ENCODE measurements around the gene LZTR1. TPM values are rescaled to one million over a fixed set of nuclear protein-coding genes. Genes with fewer than 3 reads are reported as not detected.

LZTR1 gene
- total and polyA plus RNA-seq, 4 donors, result 11.3 to 83.9 (median 70.4) TPM

DNA sequence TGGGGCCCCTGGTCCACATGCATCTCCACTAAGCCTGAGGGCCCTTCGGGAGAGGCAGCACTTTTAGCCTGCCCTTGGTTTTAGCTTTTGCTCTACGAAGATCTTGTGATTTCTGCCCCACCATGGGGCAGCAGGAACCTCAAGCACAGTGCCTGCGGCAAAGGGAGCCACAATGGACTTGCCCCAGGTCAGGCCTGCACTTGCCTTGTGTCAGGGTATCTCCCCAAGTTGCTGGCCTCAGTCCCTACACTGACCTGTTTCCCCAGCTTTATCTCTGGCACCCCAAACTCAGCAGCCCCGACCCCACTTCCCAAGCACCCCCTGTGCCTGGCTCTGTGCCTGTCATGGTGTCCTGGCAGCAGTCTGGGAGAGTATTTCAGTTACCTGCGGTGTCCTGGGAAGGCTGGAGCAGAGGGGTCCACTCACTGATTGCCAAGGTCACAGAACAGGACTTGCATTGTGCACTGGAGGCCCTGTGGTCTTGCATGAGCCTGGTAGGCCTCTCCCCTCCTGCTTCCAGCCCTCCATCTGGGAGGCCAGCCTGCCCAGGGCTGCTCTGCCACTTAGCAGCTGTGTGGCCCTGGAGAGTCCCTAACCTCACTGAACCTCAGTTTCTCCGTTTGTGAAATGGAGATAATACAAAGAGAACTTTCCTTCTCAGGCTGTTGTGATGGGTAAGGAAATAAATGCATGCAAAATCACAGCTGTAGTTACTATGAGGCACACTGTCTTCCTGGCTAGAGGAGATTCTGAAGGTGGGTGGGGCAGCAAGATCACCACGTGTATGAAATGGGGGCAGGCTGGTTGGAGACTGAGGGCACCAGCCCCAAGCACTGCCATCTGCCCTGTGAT lies 18.7 kb upstream of the LZTR1 start:
- no peaks in the 10 kb centered on the region for H3K4me1 ChIP-seq (ENCODE audit: control insufficient read depth in 1 of 2, insufficient read depth in 2 of 2, low read length in 2 of 2)
- ATAC-seq (ENCODE audit: low FRiP score), result no peak
- H3K9me3 ChIP-seq (ENCODE audit: control insufficient read depth, low read length), result no peaks in the 10 kb centered on the region
- H3K36me3 ChIP-seq (ENCODE audit: control insufficient read depth in 1 of 2, insufficient read depth in 2 of 2, low read length in 1 of 2), result no peaks in the 10 kb centered on the region
- DNase-seq, result no peak
- no peak overlapping the region for H3K27ac ChIP-seq (ENCODE audit: low read depth in 1 of 2, low read length in 2 of 2)
- no peak overlapping the region for H3K4me3 ChIP-seq (ENCODE audit: low read length in 2 of 2)
- intact Hi-C loops (cut with DNase I), result no loop called here
- no peaks in the 10 kb centered on the region for H3K27me3 ChIP-seq (ENCODE audit: control insufficient read depth in 1 of 2, insufficient read depth in 2 of 2, low read length in 1 of 2)
- WGBS, 2 donors, result 77 to 87% methylated on average over 7 of the region's 7 CpGs

GRCh38 chr22:20964090-20964798 lies 17.9 kb upstream of the LZTR1 start:
- ATAC-seq (ENCODE audit: low FRiP score) (no peak), DNase-seq (no peak)
- WGBS, 2 donors, result 66 to 69% methylated on average over 6 of the region's 6 CpGs
- H3K4me1 ChIP-seq (ENCODE audit: control insufficient read depth in 1 of 2, insufficient read depth in 2 of 2, low read length in 2 of 2), result no peaks in the 10 kb centered on the region
- H3K36me3 ChIP-seq (ENCODE audit: control insufficient read depth in 1 of 2, insufficient read depth in 2 of 2, low read length in 1 of 2), result no peaks in the 10 kb centered on the region
- no peaks in the 10 kb centered on the region for H3K27me3 ChIP-seq (ENCODE audit: control insufficient read depth in 1 of 2, insufficient read depth in 2 of 2, low read length in 1 of 2)
- no peaks in the 10 kb centered on the region for H3K9me3 ChIP-seq (ENCODE audit: control insufficient read depth, low read length)
- intact Hi-C loops (cut with DNase I), result no loop called here
- H3K4me3 ChIP-seq (ENCODE audit: low read length in 2 of 2), result no peak overlapping the region
- H3K27ac ChIP-seq (ENCODE audit: low read depth in 1 of 2, low read length in 2 of 2), result no peak overlapping the region

- no peaks in the 10 kb centered on the region for H3K36me3 ChIP-seq (ENCODE audit: control insufficient read depth in 1 of 2, insufficient read depth in 2 of 2, low read length in 1 of 2)
- ATAC-seq (ENCODE audit: low FRiP score), result no peak
- no peaks in the 10 kb centered on the region for H3K27me3 ChIP-seq (ENCODE audit: control insufficient read depth in 1 of 2, insufficient read depth in 2 of 2, low read length in 1 of 2)
- H3K4me3 ChIP-seq (ENCODE audit: low read length in 2 of 2), result no peak overlapping the region
- H3K9me3 ChIP-seq (ENCODE audit: control insufficient read depth, low read length), result no peaks in the 10 kb centered on the region
- no peak for DNase-seq
- no peak overlapping the region for H3K27ac ChIP-seq (ENCODE audit: low read depth in 1 of 2, low read length in 2 of 2)
- intact Hi-C loops (cut with DNase I), result no loop called here
- WGBS, 2 donors, result 2 to 4% methylated on average over 19 to 28 of the region's 28 CpGs
- H3K4me1 ChIP-seq (ENCODE audit: control insufficient read depth in 1 of 2, insufficient read depth in 2 of 2, low read length in 2 of 2), result no peaks in the 10 kb centered on the region
These were observed 17.3 kb upstream of the LZTR1 start for GRCh38 chr22:20964799-20965103.

- 9 to 13% methylated on average over 36 to 65 of the region's 65 CpGs for WGBS, 2 donors
- intact Hi-C loops (cut with DNase I), result no loop called here
- Histone ChIP-seq H3K36me3 (ENCODE audit: control insufficient read depth in 1 of 2, insufficient read depth in 2 of 2, low read length in 1 of 2) (no peaks in the 10 kb centered on the region), H3K27me3 (ENCODE audit: control insufficient read depth in 1 of 2, insufficient read depth in 2 of 2, low read length in 1 of 2) (no peaks in the 10 kb centered on the region), H3K9me3 (ENCODE audit: control insufficient read depth, low read length) (no peaks in the 10 kb centered on the region), H3K27ac (ENCODE audit: low read depth in 1 of 2, low read length in 2 of 2) (no peak overlapping the region), H3K4me1 (ENCODE audit: control insufficient read depth in 1 of 2, insufficient read depth in 2 of 2, low read length in 2 of 2) (no peaks in the 10 kb centered on the region), H3K4me3 (ENCODE audit: low read length in 2 of 2) (no peak overlapping the region)
- no peak for ATAC-seq (ENCODE audit: low FRiP score)
- DNase-seq, result no peak
These were observed 16.8 kb upstream of the LZTR1 start for GRCh38 chr22:20965104-20965887.

GRCh38 chr22:20965888-20966855 lies 15.9 kb upstream of the LZTR1 start:
- DNase-seq, result no peak
- H3K9me3 ChIP-seq (ENCODE audit: control insufficient read depth, low read length), result no peaks in the 10 kb centered on the region
- no peak overlapping the region for H3K27ac ChIP-seq (ENCODE audit: low read depth in 1 of 2, low read length in 2 of 2)
- intact Hi-C loops (cut with DNase I), result no loop called here
- H3K36me3 ChIP-seq (ENCODE audit: control insufficient read depth in 1 of 2, insufficient read depth in 2 of 2, low read length in 1 of 2), result no peaks in the 10 kb centered on the region
- no peaks in the 10 kb centered on the region for H3K4me1 ChIP-seq (ENCODE audit: control insufficient read depth in 1 of 2, insufficient read depth in 2 of 2, low read length in 2 of 2)
- no peak overlapping the region for H3K4me3 ChIP-seq (ENCODE audit: low read length in 2 of 2)
- no peaks in the 10 kb centered on the region for H3K27me3 ChIP-seq (ENCODE audit: control insufficient read depth in 1 of 2, insufficient read depth in 2 of 2, low read length in 1 of 2)
- 87% methylated on average over 12 to 13 of the region's 13 CpGs for WGBS, 2 donors
- ATAC-seq (ENCODE audit: low FRiP score), result no peak

GRCh38 chr22:20966883-20967696 lies 15.0 kb upstream of the LZTR1 start, which contains the start of gene AIFM3:
AIFM3 (plus strand) TSS chr22:20967255; CDS start chr22:20967945, 690 bp downstream.
- Histone ChIP-seq H3K4me3 (ENCODE audit: low read length in 2 of 2) (no peak within 1 kb of the TSS), H3K9me3 (ENCODE audit: control insufficient read depth, low read length) (no peaks in the 10 kb centered on the region), H3K27me3 (ENCODE audit: control insufficient read depth in 1 of 2, insufficient read depth in 2 of 2, low read length in 1 of 2) (no peaks in the 10 kb centered on the region), H3K27ac (ENCODE audit: low read depth in 1 of 2, low read length in 2 of 2) (no peak within 1 kb of the TSS), H3K36me3 (ENCODE audit: control insufficient read depth in 1 of 2, insufficient read depth in 2 of 2, low read length in 1 of 2) (no peaks in the 10 kb centered on the region), H3K4me1 (ENCODE audit: control insufficient read depth in 1 of 2, insufficient read depth in 2 of 2, low read length in 2 of 2) (no peaks in the 10 kb centered on the region)
- 60 to 64% methylated on average over 19 to 22 of the region's 22 CpGs for whole genome bisulfite sequencing, 2 donors
- DNase-seq, result no peak
- intact Hi-C loops (cut with DNase I), result no loop called here
- no peak for ATAC-seq (ENCODE audit: low FRiP score)

DNA sequence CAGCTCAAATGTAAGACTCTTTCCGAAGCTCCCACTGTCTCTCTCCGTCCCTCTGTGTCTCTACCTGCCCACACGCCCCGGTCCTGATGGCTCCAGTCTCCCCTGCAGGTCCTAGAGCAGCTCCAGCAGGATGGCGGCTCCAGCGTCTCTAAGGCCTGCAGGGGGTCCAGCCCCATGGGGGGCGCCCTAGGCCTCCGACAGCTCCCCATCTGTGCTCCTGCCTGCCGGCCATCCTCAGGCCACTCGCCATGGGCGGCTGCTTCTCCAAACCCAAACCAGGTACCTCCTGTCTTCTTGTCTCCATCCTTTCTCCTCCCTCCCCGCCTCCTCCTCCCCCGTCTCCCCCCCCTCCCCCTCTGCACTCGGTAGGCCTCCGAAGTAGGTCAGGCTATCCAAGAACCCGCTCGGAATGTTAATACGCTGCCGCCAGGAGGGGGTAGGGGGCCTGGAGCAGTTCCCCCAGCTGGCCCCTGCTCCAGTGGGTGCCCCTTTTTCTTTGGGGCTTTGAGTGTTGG lies 14.3 kb upstream of the LZTR1 start:
- WGBS, 2 donors, result 65 to 73% methylated on average over 18 to 19 of the region's 19 CpGs
- intact Hi-C loops (cut with DNase I), result no loop called here
- H3K9me3 ChIP-seq (ENCODE audit: control insufficient read depth, low read length), result no peaks in the 10 kb centered on the region
- no peak for ATAC-seq (ENCODE audit: low FRiP score)
- H3K27me3 ChIP-seq (ENCODE audit: control insufficient read depth in 1 of 2, insufficient read depth in 2 of 2, low read length in 1 of 2), result no peaks in the 10 kb centered on the region
- no peak overlapping the region for H3K4me3 ChIP-seq (ENCODE audit: low read length in 2 of 2)
- H3K4me1 ChIP-seq (ENCODE audit: control insufficient read depth in 1 of 2, insufficient read depth in 2 of 2, low read length in 2 of 2), result no peaks in the 10 kb centered on the region
- H3K27ac ChIP-seq (ENCODE audit: low read depth in 1 of 2, low read length in 2 of 2), result no peak overlapping the region
- no peaks in the 10 kb centered on the region for H3K36me3 ChIP-seq (ENCODE audit: control insufficient read depth in 1 of 2, insufficient read depth in 2 of 2, low read length in 1 of 2)
- no peak for DNase-seq

Data from aorta (tissue), 5 donors.